ENCODE measurements around the gene CPNE5.

CPNE5 gene

GRCh38 chr6:36858407-36858981, 19.2 kb upstream of the CPNE5 start:
- CTCF ChIA-PET, result no interaction called here
- no peak for DNase-seq (ENCODE audit: extremely low spot score)
- POLR2A ChIA-PET, result interaction anchor here (0.6 kb wide), 1 partner anchor 17 kb away, joined by 3 read pairs; no protein-coding TSS in a partner anchor
- TF ChIP-seq NFRKB (IDR thresholded peaks at IDR 0.05), result no peak
- TF ChIP-seq SP1 (IDR thresholded peaks at IDR 0.05), result no peak
- TF ChIP-seq ZNF384 (IDR thresholded peaks at IDR 0.05), result no peak
- no peak for TF ChIP-seq L3MBTL2 (conservative IDR thresholded peaks at IDR 0.05)

- TF ChIP-seq L3MBTL2 (conservative IDR thresholded peaks at IDR 0.05), result no peak
- no peak for DNase-seq (ENCODE audit: extremely low spot score)
- POLR2A ChIA-PET, result interaction anchor here (0.8 to 1.2 kb wide), 2 partner anchors 10 to 17 kb away, joined by 3 to 7 read pairs; partner anchors contain the start of gene PPIL1
- CTCF ChIA-PET, result no interaction called here
Measured at GRCh38 chr6:36857325-36857724, 18.1 kb upstream of the CPNE5 start.

- ChIA-PET CTCF (no interaction called here), POLR2A (no interaction called here)
- DNase-seq (ENCODE audit: extremely low spot score), result no peak
- no peak for TF ChIP-seq FOXA1 (IDR thresholded peaks at IDR 0.05)
- TF ChIP-seq FOXM1 (IDR thresholded peaks at IDR 0.05; ENCODE audit: borderline replicate concordance), result no peak
- no peak for TF ChIP-seq FOXK2 (IDR thresholded peaks at IDR 0.05)
- TF ChIP-seq CTBP1 (IDR thresholded peaks at IDR 0.05; ENCODE audit: borderline replicate concordance), result no peak
- TF ChIP-seq SUZ12 (IDR thresholded peaks at IDR 0.05), result no peak
- TF ChIP-seq SP1 (IDR thresholded peaks at IDR 0.05), result no peak
- TF ChIP-seq HDGF (IDR thresholded peaks at IDR 0.05; ENCODE audit: borderline replicate concordance), result no peak
- TF ChIP-seq PKNOX1 (IDR thresholded peaks at IDR 0.05), result no peak
- no peak for TF ChIP-seq TARDBP (IDR thresholded peaks at IDR 0.05)
- TF ChIP-seq L3MBTL2 (conservative IDR thresholded peaks at IDR 0.05), result no peak
- no peak for TF ChIP-seq NFRKB (IDR thresholded peaks at IDR 0.05)
- TF ChIP-seq ARNT (IDR thresholded peaks at IDR 0.05), result no peak
- TF ChIP-seq ZNF384 (IDR thresholded peaks at IDR 0.05), result no peak
- no peak for TF ChIP-seq BHLHE40 (IDR thresholded peaks at IDR 0.05; ENCODE audit: borderline replicate concordance)
- no peak for TF ChIP-seq LEF1 (IDR thresholded peaks at IDR 0.05; ENCODE audit: borderline replicate concordance)
- no peak for TF ChIP-seq ELF4 (IDR thresholded peaks at IDR 0.05)
Measured at GRCh38 chr6:36856277-36856676, 17.0 kb upstream of the CPNE5 start.

GRCh38 chr6:36855750-36856149, 16.5 kb upstream of the CPNE5 start:
- POLR2A ChIA-PET, result no interaction called here

GRCh38 chr6:36853325-36853724, 14.1 kb upstream of the CPNE5 start:
- DNase-seq (ENCODE audit: extremely low spot score), result no peak
- TF ChIP-seq HDGF (IDR thresholded peaks at IDR 0.05; ENCODE audit: borderline replicate concordance) (no peak), LEF1 (IDR thresholded peaks at IDR 0.05; ENCODE audit: borderline replicate concordance) (no peak), FOXM1 (IDR thresholded peaks at IDR 0.05; ENCODE audit: borderline replicate concordance) (no peak)
- CTCF ChIA-PET, result interaction anchor here (1.6 to 5.8 kb wide), 4 partner anchors 7 to 87 kb away, joined by 4 to 41 read pairs (median 8); no protein-coding TSS in a partner anchor
- POLR2A ChIA-PET, result interaction anchor here (0.6 kb wide), 1 partner anchor 21 kb away, joined by 3 read pairs; no protein-coding TSS in a partner anchor

More at GRCh38 chr6:36855750-36856149, 16.5 kb upstream of the CPNE5 start:
- TF ChIP-seq ARNT (IDR thresholded peaks at IDR 0.05) (no peak), LEF1 (IDR thresholded peaks at IDR 0.05; ENCODE audit: borderline replicate concordance) (no peak), PKNOX1 (IDR thresholded peaks at IDR 0.05) (no peak), L3MBTL2 (conservative IDR thresholded peaks at IDR 0.05) (no peak), CTBP1 (IDR thresholded peaks at IDR 0.05; ENCODE audit: borderline replicate concordance) (no peak), ZNF384 (IDR thresholded peaks at IDR 0.05) (no peak), SUZ12 (IDR thresholded peaks at IDR 0.05) (no peak), SP1 (IDR thresholded peaks at IDR 0.05) (no peak), FOXA1 (IDR thresholded peaks at IDR 0.05) (no peak), BHLHE40 (IDR thresholded peaks at IDR 0.05; ENCODE audit: borderline replicate concordance) (no peak), HDGF (IDR thresholded peaks at IDR 0.05; ENCODE audit: borderline replicate concordance) (no peak), NFRKB (IDR thresholded peaks at IDR 0.05) (no peak), ELF4 (IDR thresholded peaks at IDR 0.05) (no peak), FOXK2 (IDR thresholded peaks at IDR 0.05) (no peak), TARDBP (IDR thresholded peaks at IDR 0.05) (no peak), FOXM1 (IDR thresholded peaks at IDR 0.05; ENCODE audit: borderline replicate concordance) (no peak)
- CTCF ChIA-PET, result no interaction called here
- no peak for DNase-seq (ENCODE audit: extremely low spot score)

GRCh38 chr6:36852481-36853147, 13.4 kb upstream of the CPNE5 start:
- no peak for DNase-seq (ENCODE audit: extremely low spot score)
- POLR2A ChIA-PET, result interaction anchor here (0.6 to 0.9 kb wide), 2 partner anchors 21 kb away, joined by 3 read pairs; no protein-coding TSS in a partner anchor
- TF ChIP-seq ZNF384 (IDR thresholded peaks at IDR 0.05) (no peak), FOXM1 (IDR thresholded peaks at IDR 0.05; ENCODE audit: borderline replicate concordance) (no peak), ELF4 (IDR thresholded peaks at IDR 0.05) (no peak), NFRKB (IDR thresholded peaks at IDR 0.05) (no peak), TARDBP (IDR thresholded peaks at IDR 0.05) (no peak), PKNOX1 (IDR thresholded peaks at IDR 0.05) (no peak), ARNT (IDR thresholded peaks at IDR 0.05) (no peak), FOXK2 (IDR thresholded peaks at IDR 0.05) (no peak), LEF1 (IDR thresholded peaks at IDR 0.05; ENCODE audit: borderline replicate concordance) (no peak), HDGF (IDR thresholded peaks at IDR 0.05; ENCODE audit: borderline replicate concordance) (no peak), SUZ12 (IDR thresholded peaks at IDR 0.05) (no peak), CTBP1 (IDR thresholded peaks at IDR 0.05; ENCODE audit: borderline replicate concordance) (no peak), FOXA1 (IDR thresholded peaks at IDR 0.05) (no peak)
- CTCF ChIA-PET, result interaction anchor here (0.9 to 5.8 kb wide), 13 partner anchors 8 to 165 kb away, joined by 3 to 41 read pairs (median 6); partner anchors contain the start of gene PPIL1
